Left lung (tissue), 10 donors: Measurements from ENCODE around the gene SH3PXD2A. TPM values are rescaled to one million over a fixed set of nuclear protein-coding genes. Genes with fewer than 3 reads are reported as not detected.

ENCODE experiments used
- ATAC-seq: fragments of 200-7000 bp; cut with Tn5 transposase; one replicate; pipeline ENCODE4 v1.9.1; 2020; ENCODE audit warnings: moderate library complexity
- DNase-seq, 4 donors: peaks; one replicate each; pipeline ENCODE4 v3.0.0-alpha.2; 2013 to 2020
- H3K27ac ChIP-seq, 2 donors: fragments of 200-600 bp; sonication (generic) in 1 of 2; one replicate each; pipeline versions ENCODE4 v1.5.0 to v1.8.0; 2020 to 2021
- H3K27me3 ChIP-seq, 2 donors: fragments of 200-600 bp; sonication (generic) in 1 of 2; one replicate each; pipeline versions ENCODE4 v1.5.0 to v1.8.0; 2020 to 2021
- H3K36me3 ChIP-seq, 2 donors: fragments of 200-600 bp; sonication (generic) in 1 of 2; one replicate each; pipeline versions ENCODE4 v1.5.0 to v1.8.0; 2020 to 2021
- H3K4me1 ChIP-seq, 2 donors: fragments of 200-600 bp; one replicate each; pipeline ENCODE4 v1.8.0; 2021
- H3K4me3 ChIP-seq, 2 donors: fragments of 200-600 bp; sonication (generic) in 1 of 2; one replicate each; pipeline versions ENCODE4 v1.5.0 to v1.8.0; 2020 to 2021; ENCODE audit warnings: mild to moderate bottlenecking in 1 of 2
- H3K9me3 ChIP-seq, 2 donors: fragments of 200-600 bp; sonication (generic) in 1 of 2; one replicate each; pipeline versions ENCODE4 v1.5.0 to v1.8.0; 2020 to 2021
- CTCF ChIP-seq, 2 donors: fragments of 200-600 bp; sonication (generic) in 1 of 2; IDR thresholded peaks; one replicate each; pipeline versions ENCODE4 v1.5.0 to v1.8.0; 2021; ENCODE audit warnings: antibody characterized with exemption in 2 of 2
- intact Hi-C, 2 donors: fragments of 100-400 bp; cut with DNase I; formaldehyde crosslinking; loops; one replicate each; pipeline versions ENCODE4 v1.11.2 to v1.14.2; 2022
- polyA plus RNA-seq, 6 donors: library from polyadenylated mRNA; unstranded; fragments of 120-200 nt; gene quantifications; one replicate each; pipeline ENCODE4 v1.2.1, GENCODE V29; 2013; ENCODE audit not compliant: insufficient read length in 6 of 6
- total RNA-seq, 2 donors: library from RNA; stranded (reverse); fragmentation: NEBNext Ultra II Directional; extraction: Animal tissue kit (Norgen Biotek cat#: 25700); gene quantifications; one replicate each; pipeline ENCODE4 v1.2.1, GENCODE V29; 2021
- donor health status: DM: no; HTN: yes; CAD: no.
- donor health status: DM: no; HTN: no; CAD: no.

The SH3PXD2A gene
- total and polyA plus RNA-seq, 8 donors, result 44.8 to 117 (median 91.7) TPM

DNA sequence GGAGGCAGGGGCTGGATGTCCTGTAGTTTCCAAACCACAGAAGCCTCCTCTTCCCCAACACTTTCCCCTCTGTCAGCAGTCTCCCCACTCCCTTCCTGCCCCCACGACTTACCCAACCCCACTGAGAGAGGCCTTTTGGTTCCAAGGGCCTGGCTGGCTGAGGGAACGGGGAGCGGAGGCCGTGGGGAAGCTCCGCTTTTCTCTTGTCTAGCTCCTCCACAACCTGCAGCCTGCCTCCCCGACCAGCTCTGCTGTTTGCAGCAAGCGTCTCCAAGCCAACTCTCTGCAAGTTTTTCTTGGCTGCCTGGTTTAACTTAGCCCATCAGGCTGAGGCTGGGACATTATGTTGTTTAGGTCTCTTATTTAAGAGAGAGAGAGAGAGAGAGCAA is 235.0 kb downstream of the SH3PXD2A start:
- H3K9me3 ChIP-seq, result no peaks in the 10 kb centered on the region
- peaks cover 0 to 58% of the 10 kb centered on the region in 2 donors for H3K36me3 ChIP-seq
- no peak for TF ChIP-seq CTCF (IDR thresholded peaks at IDR 0.05)
- ATAC-seq, result peak; percentile 11
- H3K27ac ChIP-seq, result peak overlapping the region; percentile 41 to 59
- intact Hi-C loops, result no loop called here
- H3K27me3 ChIP-seq, result no peaks in the 10 kb centered on the region
- H3K4me3 ChIP-seq, result no peak overlapping the region
- H3K4me1 ChIP-seq, result peaks cover 11 to 21% of the 10 kb centered on the region in 2 donors
- peak in 1 of 4 donors; percentile 77 for DNase-seq

DNA sequence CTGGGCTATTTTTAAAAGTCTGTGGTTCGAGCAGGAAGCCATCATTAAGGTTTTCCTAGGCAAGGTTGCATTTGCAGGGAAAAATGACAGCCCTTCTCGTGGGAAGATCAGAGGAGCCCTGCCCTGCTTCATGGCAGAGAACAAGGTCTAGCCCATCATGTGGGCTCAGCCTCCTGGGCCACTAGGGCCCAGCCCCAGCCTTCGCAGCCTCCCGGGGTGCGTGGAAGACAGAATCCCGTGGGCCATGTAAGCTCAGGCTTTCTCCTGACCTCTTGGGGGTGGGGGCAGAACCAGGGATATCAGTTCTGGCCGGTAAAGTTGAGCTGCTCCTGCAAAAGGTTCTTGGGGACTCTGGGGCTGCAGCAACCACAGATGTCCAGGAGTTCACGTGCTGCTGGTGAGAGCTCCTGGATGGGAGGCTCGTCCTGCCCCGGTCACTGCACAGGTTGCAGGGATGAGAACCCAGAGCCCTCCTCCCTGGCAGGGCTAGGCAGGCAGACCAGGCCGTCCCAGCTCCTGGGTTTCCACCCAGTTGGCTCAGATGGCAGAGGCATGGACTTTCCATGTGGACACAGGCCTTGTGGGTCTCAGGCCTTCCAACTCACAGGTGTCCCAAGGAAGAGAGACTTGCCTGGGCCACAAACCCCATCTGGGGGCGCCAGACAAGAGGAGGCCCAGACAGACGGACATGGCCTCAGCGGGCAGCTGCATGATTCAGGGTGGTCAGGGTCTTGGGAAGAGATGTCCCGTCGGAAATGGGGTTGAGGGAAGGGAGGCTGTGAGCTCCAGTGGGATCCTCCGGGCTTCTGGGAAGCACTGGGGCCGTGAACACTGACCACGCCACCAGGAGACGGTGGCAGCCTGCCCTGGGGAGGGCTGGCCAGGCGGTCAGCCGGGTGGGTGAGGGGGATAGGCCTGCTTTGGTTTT is 235.7 kb downstream of the SH3PXD2A start:
- no peaks in the 10 kb centered on the region for H3K9me3 ChIP-seq
- no peaks in the 10 kb centered on the region for H3K27me3 ChIP-seq
- no peak overlapping the region for H3K4me3 ChIP-seq
- ATAC-seq (no peak), DNase-seq (peak in 1 of 4 donors; percentile 51)
- H3K27ac ChIP-seq, result peak overlapping the region; percentile 41 to 59
- no peak for TF ChIP-seq CTCF (IDR thresholded peaks at IDR 0.05)
- intact Hi-C loops, result no loop called here
- H3K36me3 ChIP-seq, result peaks cover 0 to 58% of the 10 kb centered on the region in 2 donors
- peaks cover 11 to 21% of the 10 kb centered on the region in 2 donors for H3K4me1 ChIP-seq

GRCh38 chr10:103618575-103619423 is 236.6 kb downstream of the SH3PXD2A start:
- ATAC-seq (peak; percentile 34), DNase-seq (peak in 3 of 4 donors; percentile 50 to 75 (median 63))
- H3K9me3 ChIP-seq, result no peaks in the 10 kb centered on the region
- H3K36me3 ChIP-seq, result peaks cover 0 to 51% of the 10 kb centered on the region in 2 donors
- no peak overlapping the region for H3K4me3 ChIP-seq
- H3K4me1 ChIP-seq, result peaks cover 11 to 21% of the 10 kb centered on the region in 2 donors
- peak overlapping the region; percentile 41 to 44 for H3K27ac ChIP-seq
- intact Hi-C loops, result no loop called here
- no peaks in the 10 kb centered on the region for H3K27me3 ChIP-seq
- no peak for TF ChIP-seq CTCF (IDR thresholded peaks at IDR 0.05)

- no peaks in the 10 kb centered on the region for H3K27me3 ChIP-seq
- peak overlapping the region; percentile 23 to 26 for H3K27ac ChIP-seq
- intact Hi-C loops, result no loop called here
- peak in 1 of 4 donors; percentile 43 for DNase-seq
- H3K9me3 ChIP-seq, result no peaks in the 10 kb centered on the region
- peaks cover 0 to 53% of the 10 kb centered on the region in 2 donors for H3K36me3 ChIP-seq
- peaks cover 11 to 21% of the 10 kb centered on the region in 2 donors for H3K4me1 ChIP-seq
- no peak overlapping the region for H3K4me3 ChIP-seq
- no peak for TF ChIP-seq CTCF (IDR thresholded peaks at IDR 0.05)
- no peak for ATAC-seq
Observed at GRCh38 chr10:103617602-103618385, 237.6 kb downstream of the SH3PXD2A start.
